Ammon's horn (tissue), 1 donor: Measurements from ENCODE around the gene TSEN54.
A peak's percentile ranks its signal among the peaks of the same experiment; 100 is the strongest.
"Not testable (repeated sequence)": the region's sequence is repeated elsewhere in the genome, so short reads cannot be mapped to it uniquely, and the experiment has no call there.

Experiments
- DNase-seq: peaks from one replicate; pipeline ENCODE4 v3.0.0-alpha.2; 2016; ENCODE audit warnings: low spot score

The TSEN54 gene

DNA sequence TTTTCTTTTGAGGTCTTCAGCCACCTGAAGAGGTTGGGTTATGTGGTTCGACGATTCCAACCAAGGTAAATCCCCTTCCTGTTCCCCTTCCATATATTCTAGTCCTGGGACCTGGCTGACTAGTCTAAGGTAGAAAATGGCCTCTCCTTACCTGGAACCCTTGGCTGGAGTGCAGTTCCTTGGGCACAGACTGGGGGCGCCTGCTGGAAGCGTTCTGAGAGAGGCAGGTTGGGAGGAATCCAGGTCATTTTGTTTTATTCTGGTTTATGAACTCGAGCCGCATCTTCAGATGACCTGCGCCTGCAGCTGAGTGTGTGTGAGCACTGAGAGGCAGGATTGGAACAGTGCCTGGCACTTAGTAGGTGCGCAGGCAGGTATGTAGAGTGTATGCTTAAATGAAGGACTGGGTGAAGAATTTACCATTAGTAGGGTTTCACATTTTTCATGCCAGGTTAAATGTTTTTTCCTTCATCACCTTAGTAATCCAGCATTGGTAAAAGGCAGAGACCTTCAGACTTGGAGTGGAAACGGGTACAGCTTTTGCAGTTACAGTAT, 2.7 kb downstream of the TSEN54 start:
- DNase-seq: no peak

DNA sequence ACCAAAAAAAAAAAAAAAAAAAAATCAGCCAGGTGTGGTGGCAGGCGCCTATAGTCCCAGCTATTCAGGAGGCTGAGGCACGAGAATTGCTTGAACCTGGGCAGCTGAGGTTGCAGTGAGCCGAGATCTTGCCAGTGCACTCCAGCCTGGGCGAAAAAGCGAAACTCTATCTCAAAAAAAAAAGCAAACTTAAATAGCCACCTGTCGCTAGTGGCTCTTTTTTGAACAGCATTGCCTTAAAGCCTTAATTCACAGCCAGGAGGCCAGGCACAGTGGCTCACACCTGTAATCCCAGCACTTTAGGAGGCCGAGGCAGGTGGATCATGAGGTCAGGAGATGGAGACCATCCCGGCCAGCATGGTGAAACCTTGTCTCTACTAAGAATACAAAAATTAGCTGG, 4.1 kb downstream of the TSEN54 start:
- DNase-seq: not testable (repeated sequence)

DNA sequence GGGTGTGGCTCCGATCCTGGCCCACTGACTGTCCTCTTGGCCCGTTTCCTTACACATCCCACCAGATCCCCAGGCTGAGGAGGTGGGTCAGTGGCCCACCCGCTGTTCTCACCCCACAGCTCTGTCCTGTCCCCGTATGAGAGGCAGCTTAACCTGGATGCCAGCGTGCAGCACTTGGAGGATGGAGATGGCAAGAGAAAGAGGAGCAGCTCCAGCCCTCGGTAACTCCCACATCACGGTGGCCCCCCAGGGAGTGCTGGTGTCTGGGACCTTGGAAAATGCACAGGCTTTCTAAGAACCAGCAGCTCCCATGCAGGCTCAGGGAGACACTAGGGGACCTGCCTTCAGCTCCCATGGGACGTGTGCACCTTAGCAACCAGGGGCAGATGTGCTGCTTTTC, 5.0 kb downstream of the TSEN54 start:
- no peak for DNase-seq

DNA sequence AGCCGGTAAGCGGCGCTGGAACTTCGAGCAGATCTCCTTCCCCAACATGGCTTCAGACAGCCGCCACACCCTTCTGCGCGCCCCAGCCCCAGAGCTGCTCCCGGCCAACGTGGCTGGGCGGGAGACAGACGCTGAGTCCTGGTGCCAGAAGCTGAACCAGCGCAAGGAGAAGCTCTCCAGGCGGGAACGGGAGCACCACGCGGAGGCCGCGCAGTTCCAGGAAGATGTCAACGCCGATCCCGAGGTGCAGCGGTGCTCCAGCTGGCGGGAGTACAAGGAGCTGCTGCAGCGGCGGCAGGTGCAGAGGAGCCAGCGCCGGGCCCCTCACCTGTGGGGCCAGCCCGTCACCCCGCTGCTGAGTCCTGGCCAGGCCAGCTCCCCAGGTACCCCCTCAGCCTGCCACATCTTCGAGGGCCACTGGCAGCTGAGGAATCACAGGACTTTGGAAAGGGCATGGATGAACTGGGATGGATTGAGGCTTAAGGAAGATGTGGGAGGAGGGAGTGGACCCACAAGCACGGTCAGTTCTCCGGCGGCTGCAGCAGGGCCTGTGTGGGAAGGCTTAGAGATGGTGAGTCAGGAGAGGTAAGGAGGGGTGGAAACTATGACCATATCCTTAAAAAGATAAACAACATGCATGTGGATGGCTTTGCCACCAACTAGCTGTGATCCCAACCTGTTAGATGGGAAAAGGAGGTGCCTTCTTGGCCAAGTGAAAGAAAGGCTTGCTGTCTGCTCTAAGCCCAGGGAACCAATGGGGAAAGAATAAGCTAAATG, 5.8 kb downstream of the TSEN54 start:
- no peak for DNase-seq

DNA sequence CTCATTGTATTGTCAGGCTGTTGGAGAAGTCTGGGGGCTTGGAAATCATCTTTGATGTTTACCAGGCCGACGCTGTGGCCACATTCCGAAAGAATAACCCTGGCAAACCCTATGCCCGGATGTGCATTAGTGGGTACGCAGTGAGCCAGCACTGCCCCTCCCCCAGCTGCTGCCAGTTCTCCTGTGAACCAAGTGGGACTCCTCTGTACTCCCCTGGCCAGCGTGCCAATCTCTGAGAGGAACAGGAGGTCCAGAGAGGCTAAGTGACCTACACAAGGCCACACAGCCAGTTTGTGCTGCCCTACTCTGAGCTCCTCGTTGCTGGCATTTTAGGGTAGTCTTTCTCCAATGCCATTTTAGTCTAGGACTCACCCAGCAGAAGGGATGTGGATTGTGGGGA, 7.3 kb downstream of the TSEN54 start:
- no peak for DNase-seq

DNA sequence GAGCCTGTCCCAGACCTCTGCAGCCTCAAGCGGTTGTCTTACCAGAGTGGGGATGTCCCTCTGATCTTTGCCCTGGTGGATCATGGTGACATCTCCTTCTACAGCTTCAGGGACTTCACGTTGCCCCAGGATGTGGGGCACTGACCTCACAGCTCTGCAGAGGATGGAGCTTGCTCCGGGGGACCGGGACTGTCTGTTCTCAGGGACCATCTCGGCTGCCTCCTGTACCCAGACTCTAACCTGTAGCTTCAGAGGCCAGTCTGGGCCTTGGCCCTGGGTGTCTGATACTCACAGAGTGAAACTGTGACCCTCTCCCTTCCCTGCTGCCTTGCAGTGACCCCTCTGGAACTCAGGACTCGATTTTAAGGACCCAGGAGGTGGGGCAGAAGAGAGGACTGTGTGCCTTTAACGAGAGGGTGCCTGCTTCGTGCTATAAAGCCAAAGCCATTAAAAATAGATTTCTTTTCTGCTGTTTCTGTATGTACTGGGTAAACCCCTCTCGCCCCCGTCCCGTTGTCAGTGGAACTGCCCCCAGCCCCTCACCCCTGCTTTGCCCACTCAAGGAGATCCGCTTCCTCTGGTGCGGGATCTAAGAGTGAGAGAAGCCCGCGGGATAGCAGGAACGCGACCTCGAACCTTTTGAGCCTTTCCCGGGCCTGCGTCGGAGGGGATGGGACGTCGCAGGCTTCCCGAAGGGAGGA, 8.1 kb downstream of the TSEN54 start:
- DNase-seq: no peak

DNA sequence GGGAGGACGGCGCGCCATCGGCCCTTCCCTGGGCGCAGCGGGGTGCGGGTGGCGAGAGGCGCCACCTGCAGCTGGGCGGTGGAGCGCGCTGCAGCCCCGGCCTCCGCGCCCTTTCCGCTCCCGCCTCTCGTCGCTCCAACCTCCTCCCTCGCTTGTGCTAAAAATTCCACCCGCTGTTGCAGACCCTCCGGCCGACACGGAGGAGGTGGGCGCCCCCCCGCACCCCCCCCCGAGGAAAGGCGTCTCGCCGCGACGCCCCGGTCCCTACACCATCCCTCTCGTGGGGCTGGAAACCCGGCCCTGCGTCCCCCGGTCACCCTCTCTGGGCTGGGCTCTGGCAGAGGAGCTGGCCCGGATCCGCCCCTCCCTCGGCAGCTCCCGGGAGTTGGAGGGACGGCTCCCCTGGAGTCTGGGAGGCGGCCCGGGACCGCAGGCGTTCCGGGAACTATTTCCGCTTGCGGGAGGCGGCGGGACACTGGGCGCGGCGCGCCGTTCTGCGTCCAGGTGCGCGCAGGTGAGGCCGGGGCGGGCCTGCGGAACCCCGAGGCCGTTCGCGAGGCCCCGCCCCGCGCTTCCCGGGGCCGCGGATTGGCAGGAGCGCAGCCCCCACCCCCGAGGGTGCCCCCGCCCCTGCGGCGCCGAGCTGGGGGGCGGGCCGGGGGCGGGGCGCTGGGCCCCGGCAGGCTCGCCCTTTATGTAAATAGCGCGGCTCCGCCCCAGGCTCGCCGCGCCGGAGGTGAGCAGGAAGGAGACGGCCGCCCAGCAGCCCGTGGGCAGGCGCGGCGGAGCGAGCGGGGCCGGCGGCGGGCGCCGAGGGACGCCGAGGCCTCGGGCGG, 8.9 kb downstream of the TSEN54 start, which contains the start of gene LLGL2:
LLGL2 (plus strand) TSS at position 728 of the 836 bp plus-strand sequence. CDS start 17,730 bp downstream, outside the sequence.
- peak; percentile 58 for DNase-seq

DNA sequence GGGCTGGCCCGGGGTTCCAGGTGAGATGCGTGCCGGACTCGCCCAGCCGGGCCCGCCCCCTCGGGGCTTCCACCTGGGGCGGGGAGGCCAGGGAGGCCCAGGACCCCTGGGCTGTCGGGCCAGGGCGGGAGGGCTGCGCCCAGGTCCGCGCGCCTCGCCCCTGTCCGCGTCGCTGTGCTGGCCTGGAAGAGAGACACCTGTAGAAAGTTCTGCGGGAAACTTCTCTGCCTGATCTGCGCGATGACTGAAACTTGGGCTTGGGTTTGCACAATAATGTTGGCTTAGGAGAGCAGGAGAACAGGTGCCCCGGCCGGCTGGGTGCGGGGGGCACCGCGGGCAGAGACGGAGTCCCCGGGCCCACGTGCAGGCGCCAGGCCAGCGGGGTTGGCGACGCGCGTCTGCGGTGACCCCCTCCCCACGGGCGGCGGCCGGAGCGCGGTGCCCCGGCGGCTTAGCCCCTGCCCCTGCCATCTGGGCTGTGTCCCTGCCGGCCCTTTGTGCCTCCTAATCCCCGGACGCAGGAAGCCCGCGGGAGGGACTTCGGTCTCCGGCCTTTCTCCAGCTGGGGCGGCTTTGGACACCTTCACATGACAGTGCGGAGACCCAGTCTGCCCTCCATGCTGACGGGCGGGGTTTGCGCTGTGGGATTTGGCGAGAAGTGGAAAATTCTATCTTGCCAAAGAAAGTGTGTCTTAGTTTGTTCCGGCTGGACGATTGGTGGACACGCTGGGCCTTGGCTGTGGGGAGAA, 9.7 kb downstream of the TSEN54 start:
- DNase-seq: no peak

DNA sequence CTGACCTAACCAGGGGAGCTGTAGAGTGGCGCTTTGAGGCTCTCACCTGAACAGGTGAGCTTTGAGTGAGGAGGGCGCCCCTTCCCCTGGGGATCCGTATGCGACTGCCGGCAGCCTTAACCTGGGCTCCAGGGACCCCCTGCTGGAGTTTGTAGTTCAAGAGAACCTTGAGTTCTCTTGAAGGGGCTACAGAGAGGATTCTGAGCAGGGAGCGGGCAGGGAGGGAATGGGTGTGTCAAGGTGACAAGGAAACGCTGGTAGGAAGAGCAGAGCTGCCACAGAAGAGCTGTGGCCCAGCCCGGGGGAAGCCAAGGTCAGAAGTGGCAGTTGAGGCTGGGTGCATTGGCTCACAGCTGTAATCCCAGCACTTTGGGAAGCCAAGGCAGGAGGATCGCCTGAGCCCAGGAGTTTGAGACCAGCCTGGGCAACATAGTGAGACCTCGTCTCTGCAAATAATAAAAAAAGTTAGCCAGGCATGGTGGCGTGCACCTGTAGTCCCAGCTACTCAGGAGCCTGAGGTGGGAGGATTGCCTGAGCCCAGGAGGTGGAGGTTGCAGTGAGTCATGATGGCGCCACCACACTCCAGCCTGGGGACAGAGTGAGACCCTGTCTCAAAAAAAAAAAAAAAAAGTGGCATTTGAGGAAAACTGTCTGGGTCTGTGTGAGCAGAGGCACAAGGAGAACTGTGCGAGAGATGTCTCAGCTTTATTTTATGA, 10.4 kb downstream of the TSEN54 start:
- no peak for DNase-seq

DNA sequence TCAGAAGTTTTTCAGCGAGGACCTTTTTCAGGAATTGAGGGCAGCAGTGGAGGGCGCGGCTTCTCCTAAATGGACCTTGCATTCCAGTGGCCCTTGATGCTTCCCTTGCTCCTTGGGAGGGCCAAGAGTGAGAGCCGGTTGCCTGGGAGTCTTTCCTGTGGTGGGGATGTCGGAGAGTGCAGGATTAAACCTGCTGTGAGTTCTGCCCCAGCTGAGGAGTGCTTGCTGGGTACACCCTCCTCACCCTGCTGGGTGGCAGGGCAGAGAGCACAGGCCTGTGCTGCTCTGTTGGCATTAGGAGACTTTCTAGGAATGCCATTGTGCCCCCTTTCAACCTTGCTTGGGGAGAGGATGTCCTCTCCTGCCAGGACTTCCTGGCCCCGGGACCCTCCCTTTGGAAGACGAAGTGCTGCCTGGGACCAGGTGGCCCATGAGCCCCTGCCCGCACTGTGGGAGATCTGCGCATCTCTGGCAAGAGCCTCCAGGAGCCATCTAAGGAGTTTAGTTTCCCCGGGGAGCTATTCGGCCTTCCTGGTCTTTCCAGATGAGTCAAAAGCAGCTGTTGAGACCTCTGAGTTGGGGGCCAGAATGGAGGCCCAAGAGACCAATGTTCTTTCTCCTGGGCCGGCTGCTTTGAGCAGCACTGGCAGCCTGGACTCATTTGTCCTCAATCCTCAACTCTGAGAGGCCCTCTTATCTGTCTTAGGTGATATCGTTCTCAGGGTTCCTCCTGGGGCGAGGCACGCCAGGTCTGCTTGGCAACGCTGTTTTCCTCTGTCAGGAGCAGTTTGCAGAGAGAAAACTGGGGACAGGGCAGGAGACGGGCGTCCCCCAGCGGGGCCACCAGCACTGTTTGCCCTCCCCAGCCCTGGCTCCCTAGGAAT, 14.8 kb downstream of the TSEN54 start:
- no peak for DNase-seq

DNA sequence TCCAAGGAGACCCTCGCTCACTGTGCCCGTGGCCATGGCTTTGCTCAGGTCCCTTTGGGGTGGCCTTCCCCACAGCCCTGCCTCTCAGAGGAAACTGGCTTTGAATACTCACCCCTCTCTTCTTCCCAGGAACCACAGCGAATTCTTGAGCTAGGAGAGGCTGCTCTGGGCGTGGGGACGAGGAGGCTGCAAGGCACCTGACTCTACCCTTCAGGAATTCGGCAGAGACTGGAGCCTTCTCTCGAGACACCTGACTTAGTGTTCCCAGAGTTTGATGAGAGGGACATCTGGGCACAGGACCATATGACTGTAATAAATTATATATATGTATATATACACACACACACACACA, 15.4 kb downstream of the TSEN54 start:
- DNase-seq: no peak

DNA sequence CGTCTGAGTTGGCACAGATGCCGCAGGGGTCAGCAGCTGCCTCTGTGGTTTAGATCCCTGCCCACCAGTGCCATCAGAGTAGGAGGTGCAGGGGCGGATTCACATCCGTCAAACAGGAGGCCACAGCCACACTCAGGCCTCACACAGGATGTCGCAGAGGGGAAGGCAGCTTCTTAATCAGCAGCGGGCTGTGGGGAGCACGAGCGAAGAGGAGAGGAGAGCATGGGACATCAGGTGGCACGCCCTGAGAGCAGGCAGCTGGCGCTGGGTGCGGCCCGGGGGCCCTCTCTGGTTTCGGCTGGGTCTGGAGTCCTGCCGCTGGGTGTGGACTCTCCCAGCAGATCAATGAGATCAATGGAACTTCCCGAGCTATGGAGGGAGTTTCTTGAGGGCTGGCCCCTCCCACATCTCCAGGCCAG, 18.8 kb downstream of the TSEN54 start:
- DNase-seq: no peak

DNA sequence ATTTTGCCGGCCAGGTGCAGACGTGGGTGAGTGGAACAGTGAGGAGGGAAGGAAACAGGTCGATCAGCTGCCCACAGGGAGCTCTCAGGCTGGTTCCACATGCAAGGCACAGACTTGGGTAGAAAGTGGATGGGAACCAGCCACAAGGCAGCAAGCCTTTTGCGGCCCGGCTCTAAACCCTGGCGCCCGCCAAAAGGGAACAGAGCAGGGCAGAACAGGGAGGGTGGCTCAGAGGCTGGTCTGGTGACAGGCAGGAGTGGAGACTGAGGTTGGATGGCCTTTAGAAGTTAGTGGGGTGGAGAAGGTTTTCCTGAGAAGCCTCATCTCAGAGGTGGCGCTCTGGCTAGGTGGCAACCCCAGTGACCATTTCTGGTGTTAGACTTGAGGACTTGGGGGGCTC, 19.5 kb downstream of the TSEN54 start:
- DNase-seq: no peak

DNA sequence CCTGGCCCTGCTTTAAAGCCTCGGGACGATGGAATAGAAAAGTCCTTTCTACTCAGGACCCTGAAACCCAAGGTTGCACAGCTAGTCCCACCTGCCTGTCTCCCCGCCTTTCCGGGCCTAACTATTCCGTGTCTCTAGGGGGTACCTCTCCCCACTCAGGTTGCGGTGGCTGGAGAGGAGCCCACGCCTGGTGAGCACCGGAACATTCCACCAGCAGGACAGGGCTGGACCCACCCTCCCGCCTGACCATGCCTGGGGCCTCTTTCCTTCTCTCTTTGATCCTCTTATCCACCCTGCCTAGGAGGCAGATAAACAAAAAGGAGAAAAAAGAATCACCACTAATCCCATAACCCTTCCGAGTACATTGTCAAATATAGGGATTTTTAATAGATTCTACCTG, 20.0 kb downstream of the TSEN54 start:
- DNase-seq: no peak

DNA sequence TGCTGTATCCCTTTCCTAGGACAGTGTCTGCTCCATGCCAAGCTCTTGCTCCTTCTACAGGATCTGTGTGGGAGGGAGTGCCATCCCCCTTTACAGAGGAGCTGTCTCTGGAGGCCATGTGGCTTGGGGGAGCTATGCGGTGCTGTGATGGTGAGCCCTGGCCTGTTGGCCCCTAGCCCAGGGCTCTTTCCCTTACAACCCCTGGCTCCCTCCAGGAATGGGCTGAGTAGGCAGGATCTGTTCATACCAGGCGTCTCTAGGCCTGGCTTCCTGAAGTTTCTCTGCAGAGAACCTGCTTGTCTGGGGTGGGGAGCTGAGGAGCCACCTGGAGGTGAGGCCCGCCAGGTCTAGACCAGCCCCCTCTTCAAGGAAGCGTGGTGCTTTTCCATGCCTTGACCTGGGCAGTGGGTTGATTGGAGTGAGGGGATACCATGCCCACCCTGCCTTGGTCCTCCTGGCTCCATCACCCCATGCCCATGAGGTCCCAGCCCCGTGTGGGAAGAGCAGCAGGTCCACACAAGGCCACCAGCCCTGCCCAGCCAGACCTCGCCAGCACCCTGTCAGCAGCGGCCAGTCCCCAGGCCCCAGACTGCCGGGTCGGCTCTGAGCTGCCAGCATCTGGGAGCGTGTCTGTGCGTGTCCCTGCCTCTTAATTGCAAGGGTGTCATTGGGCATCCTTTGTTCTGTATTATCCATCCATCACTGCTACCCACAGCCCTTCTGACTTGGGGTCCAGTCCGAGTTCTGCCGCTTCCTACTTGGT, 23.8 kb downstream of the TSEN54 start:
- no peak for DNase-seq

DNA sequence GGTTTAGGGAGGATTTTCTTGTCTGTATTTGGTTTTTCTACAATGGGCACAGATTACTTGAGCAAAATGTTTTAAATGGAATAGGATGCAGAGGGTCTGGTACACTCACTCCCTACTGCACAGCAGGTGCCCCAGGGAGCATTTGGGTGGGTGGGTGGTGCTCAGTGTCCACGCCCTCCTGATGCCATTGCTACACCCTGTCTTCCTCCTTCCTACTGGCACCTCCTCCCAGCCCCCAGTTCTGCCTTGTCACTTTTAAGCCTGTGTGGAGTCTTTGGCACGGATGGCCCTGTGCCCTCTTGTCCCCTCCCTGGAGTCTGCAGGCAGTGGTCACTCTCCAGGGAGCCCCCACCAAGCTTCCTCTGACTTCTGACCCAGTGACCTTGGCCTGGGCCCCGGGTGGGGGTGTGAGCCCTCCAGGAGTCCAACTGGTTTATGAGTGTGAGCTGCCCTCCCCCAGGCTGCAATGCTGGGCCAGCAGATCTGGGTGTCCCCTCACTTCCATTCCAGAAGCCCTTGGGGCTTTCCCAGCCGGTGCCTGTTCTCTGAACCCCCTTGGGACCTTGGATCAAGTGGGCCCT, 24.7 kb downstream of the TSEN54 start:
- no peak for DNase-seq

DNA sequence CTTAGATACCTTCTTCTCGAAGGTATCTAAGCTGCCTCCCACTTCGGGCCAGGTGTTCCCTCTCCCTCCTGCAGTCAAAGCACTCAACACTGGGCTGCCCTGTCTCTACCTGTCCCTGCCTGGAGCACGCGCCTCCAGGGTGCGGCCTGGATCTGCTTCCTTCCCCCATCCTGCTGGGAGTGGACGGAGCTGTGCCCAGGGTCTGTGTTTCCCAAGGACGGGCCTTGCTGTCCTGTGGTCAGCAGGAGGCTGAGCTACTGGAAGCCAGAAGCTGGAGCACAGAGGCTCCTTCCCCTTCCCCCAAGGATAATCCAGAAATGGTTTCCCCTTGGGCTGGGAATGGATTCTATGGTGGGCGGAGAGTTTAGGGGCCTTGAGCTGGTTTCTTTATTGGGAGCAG, 25.9 kb downstream of the TSEN54 start:
- DNase-seq: no peak

DNA sequence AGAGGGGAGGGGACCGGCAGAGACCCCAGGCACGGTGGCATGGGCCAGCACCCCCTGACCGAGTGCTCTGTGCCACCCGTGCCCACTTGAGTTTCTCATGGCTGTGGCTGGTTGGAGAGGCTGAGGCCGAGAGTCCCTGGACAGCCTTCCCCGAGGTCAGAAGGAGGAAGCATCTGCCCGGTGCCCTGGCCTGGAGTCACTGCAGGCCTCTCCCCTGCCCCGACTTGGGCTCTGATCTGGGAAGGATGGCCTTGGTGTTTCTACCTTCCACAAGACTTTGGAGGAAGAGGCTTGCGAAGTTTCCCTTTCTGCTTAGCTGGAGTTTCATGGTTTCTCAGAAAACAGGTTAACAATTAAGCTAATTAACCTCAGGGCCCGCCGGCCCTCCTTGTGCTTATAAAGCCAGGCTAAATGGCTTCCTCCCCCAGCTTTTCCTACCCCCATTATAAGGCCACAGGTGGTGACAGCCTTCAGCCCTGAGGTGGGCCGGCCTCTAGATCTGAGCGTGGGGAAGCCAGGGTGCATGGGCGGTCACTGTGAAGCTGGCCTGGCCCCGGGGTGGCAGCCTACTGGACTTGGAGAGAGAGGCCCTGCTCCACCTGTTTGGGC, 26.5 kb downstream of the TSEN54 start:
- no peak for DNase-seq
